Activated T-cell treated with anti-CD3 and anti-CD28 coated beads, Interleukin-2, amount 50 U/mL, for 72 hours (primary cell): ENCODE results near the gene KLF1. TPM values are rescaled to one million over a fixed set of nuclear protein-coding genes. Genes with fewer than 3 reads are reported as not detected.

Experiments
- ATAC-seq, 2 donors: fragments of 150-1000 bp; cut with Tn5 transposase; replicated peaks in 1 of 2; 2 replicates each; pipeline ENCODE4 v1.10.0; 2021; ENCODE audit warnings: moderate library complexity in 2 of 2, mild to moderate bottlenecking in 1 of 2
- DNase-seq, 2 donors: peaks; one replicate each; pipeline ENCODE4 v3.0.0; 2021 to 2022; ENCODE audit warnings: mixed read lengths in 1 of 2
- H3K27ac Mint-ChIP-seq: one replicate; pipeline ENCODE4 v1.8.0; 2022; ENCODE audit warnings: mild to moderate bottlenecking, moderate library complexity, mixed read lengths
- H3K27me3 Mint-ChIP-seq: one replicate; pipeline ENCODE4 v1.8.0; 2022; ENCODE audit warnings: low read depth, mixed read lengths
- H3K36me3 Mint-ChIP-seq, 2 donors: one replicate each; pipeline ENCODE4 v1.8.0; 2022; ENCODE audit warnings: mixed read lengths in 2 of 2, mild to moderate bottlenecking in 1 of 2; ENCODE audit not compliant: insufficient read depth in 2 of 2
- H3K4me1 Mint-ChIP-seq: one replicate; pipeline ENCODE4 v1.8.0; 2022; ENCODE audit warnings: low read depth, mixed read lengths
- H3K4me3 Mint-ChIP-seq, 2 donors: one replicate each; pipeline ENCODE4 v1.8.0; 2022; ENCODE audit warnings: mild to moderate bottlenecking in 2 of 2, mixed read lengths in 2 of 2, moderate library complexity in 2 of 2
- H3K9me3 Mint-ChIP-seq, 2 donors: one replicate each; pipeline ENCODE4 v1.8.0; 2022; ENCODE audit warnings: mixed read lengths in 2 of 2
- total RNA-seq, 2 donors: library from RNA; stranded (reverse); gene quantifications; one replicate each; pipeline ENCODE4 v1.2.3, GENCODE V29; 2022

The KLF1 gene
- total RNA-seq, 2 donors from 2014 or later: 0.19 to 0.58 TPM

- peak; percentile 47 to 48 for DNase-seq
- peaks cover 51% of the 10 kb centered on the region for H3K4me1 Mint-ChIP-seq
- H3K27me3 Mint-ChIP-seq: peaks cover 85% of the 10 kb centered on the region
Observed at GRCh38 chr19:12834976-12835757, 51.8 kb downstream of the KLF1 start.

GRCh38 chr19:12834566-12834943, 52.4 kb downstream of the KLF1 start, which contains the start of gene RTBDN:
RTBDN (minus strand) TSS chr19:12834579; CDS start chr19:12829979, 4,600 bp downstream.
- ATAC-seq (no peak), DNase-seq (peak in 1 of 2 donors; percentile 12)
- H3K27me3 Mint-ChIP-seq: peaks cover 85% of the 10 kb centered on the region
- peak within 1 kb of the TSS; percentile 47 to 64 for H3K4me3 Mint-ChIP-seq
- peaks cover 0 to 5% of the 10 kb centered on the region in 2 donors for H3K36me3 Mint-ChIP-seq
- H3K27ac Mint-ChIP-seq: no peak within 1 kb of the TSS
- H3K9me3 Mint-ChIP-seq: no peaks in the 10 kb centered on the region
- H3K4me1 Mint-ChIP-seq: peaks cover 47% of the 10 kb centered on the region

More at GRCh38 chr19:12834976-12835757, 51.8 kb downstream of the KLF1 start:
- Mint-ChIP-seq H3K36me3 (peaks cover 0 to 5% of the 10 kb centered on the region in 2 donors), H3K9me3 (no peaks in the 10 kb centered on the region), H3K27ac (no peak overlapping the region), H3K4me3 (peak overlapping the region in 1 of 2 donors; percentile 64)
- ATAC-seq: no peak

Other genes starting within 250 kb of the KLF1 start
- 100 to 1,000 TPM in 1 of 2 donors, 10 to 100 TPM in 1; 75.8 to 109 TPM for gene MAN2B1, start 220.5 kb downstream of the KLF1 start, total RNA-seq
- gene WDR83, start 220.4 kb downstream of the KLF1 start, total RNA-seq: 10 to 100 TPM; 18.4 to 24.0 TPM
- 100 to 1,000 TPM; 140 to 150 TPM for gene DHPS, start 205.3 kb downstream of the KLF1 start, total RNA-seq
- not detected for gene GNG14, start 199.2 kb downstream of the KLF1 start, total RNA-seq
- gene FBXW9, start 190.6 kb downstream of the KLF1 start, total RNA-seq: 1 to 10 TPM; 3.5 to 6.9 TPM
- gene TNPO2, start 163.3 kb downstream of the KLF1 start, total RNA-seq: 10 to 100 TPM; 62.6 to 73.2 TPM
- gene TRIR, start 152.5 kb downstream of the KLF1 start, total RNA-seq: 100 to 1,000 TPM; 131 to 134 TPM
- gene GET3, start 149.7 kb downstream of the KLF1 start, total RNA-seq: 10 to 100 TPM; 42.6 to 43.7 TPM
- gene BEST2, start 135.4 kb downstream of the KLF1 start, total RNA-seq: not detected
- gene HOOK2, start 111.6 kb downstream of the KLF1 start, total RNA-seq: 10 to 100 TPM; 38.8 to 41.0 TPM
- 100 to 1,000 TPM; 574 to 618 TPM for gene JUNB, start 95.7 kb downstream of the KLF1 start, total RNA-seq
- gene PRDX2, start 85.4 kb downstream of the KLF1 start, total RNA-seq: 100 to 1,000 TPM; 202 to 223 TPM
- gene THSD8, start 85.1 kb downstream of the KLF1 start, total RNA-seq: 10 to 100 TPM; 23.7 to 27.1 TPM
- gene RNASEH2A, start 80.6 kb downstream of the KLF1 start, total RNA-seq: 10 to 100 TPM; 29.6 to 31.1 TPM
- gene RTBDN, start 52.6 kb downstream of the KLF1 start, total RNA-seq: not detected
- 1 to 10 TPM; 5.8 to 6.0 TPM for gene MAST1, start 48.7 kb downstream of the KLF1 start, total RNA-seq
- gene DNASE2, start 5.8 kb downstream of the KLF1 start, total RNA-seq: 10 to 100 TPM; 34.5 to 39.1 TPM
- gene GCDH, start 4.0 kb upstream of the KLF1 start, total RNA-seq: 10 to 100 TPM; 23.2 to 25.1 TPM
- gene SYCE2, start 32.1 kb upstream of the KLF1 start, total RNA-seq: 1 to 10 TPM; 3.1 to 4.5 TPM
- 10 to 100 TPM; 63.4 to 70.4 TPM for gene FARSA, start 46.5 kb upstream of the KLF1 start, total RNA-seq
- 100 to 1,000 TPM; 458 to 489 TPM for gene CALR, start 51.4 kb upstream of the KLF1 start, total RNA-seq
- 100 to 1,000 TPM; 159 to 189 TPM for gene RAD23A, start 58.7 kb upstream of the KLF1 start, total RNA-seq
- gene GADD45GIP1, start 70.0 kb upstream of the KLF1 start, total RNA-seq: 10 to 100 TPM; 15.9 to 16.4 TPM
- under 1 TPM; 0.12 to 0.32 TPM for gene DAND5, start 82.4 kb upstream of the KLF1 start, total RNA-seq
- gene NFIX, start 108.3 kb upstream of the KLF1 start, total RNA-seq: 1 to 10 TPM; 2.2 to 2.8 TPM
- 1 to 10 TPM; 4.8 to 6.3 TPM for gene LYL1, start 215.7 kb upstream of the KLF1 start, total RNA-seq
- gene TRMT1, start 229.5 kb upstream of the KLF1 start, total RNA-seq: 10 to 100 TPM; 41.0 to 46.0 TPM
- gene NACC1, start 231.1 kb upstream of the KLF1 start, total RNA-seq: 10 to 100 TPM; 53.6 to 76.0 TPM